Endometrium (tissue), 2 donors: ENCODE data around the gene RABEP1.
"Not testable (repeated sequence)": the region's sequence is repeated elsewhere in the genome, so short reads cannot be mapped to it uniquely, and the experiment has no call there.

ENCODE experiments used
- FAIRE-seq: peaks from 2 replicates; lab custom pipeline; 2012; peaks lifted over from hg19 to GRCh38; lab: Jason Lieb, UNC
- donor health status: control.
- donor health status: control.

The RABEP1 gene, protein sequence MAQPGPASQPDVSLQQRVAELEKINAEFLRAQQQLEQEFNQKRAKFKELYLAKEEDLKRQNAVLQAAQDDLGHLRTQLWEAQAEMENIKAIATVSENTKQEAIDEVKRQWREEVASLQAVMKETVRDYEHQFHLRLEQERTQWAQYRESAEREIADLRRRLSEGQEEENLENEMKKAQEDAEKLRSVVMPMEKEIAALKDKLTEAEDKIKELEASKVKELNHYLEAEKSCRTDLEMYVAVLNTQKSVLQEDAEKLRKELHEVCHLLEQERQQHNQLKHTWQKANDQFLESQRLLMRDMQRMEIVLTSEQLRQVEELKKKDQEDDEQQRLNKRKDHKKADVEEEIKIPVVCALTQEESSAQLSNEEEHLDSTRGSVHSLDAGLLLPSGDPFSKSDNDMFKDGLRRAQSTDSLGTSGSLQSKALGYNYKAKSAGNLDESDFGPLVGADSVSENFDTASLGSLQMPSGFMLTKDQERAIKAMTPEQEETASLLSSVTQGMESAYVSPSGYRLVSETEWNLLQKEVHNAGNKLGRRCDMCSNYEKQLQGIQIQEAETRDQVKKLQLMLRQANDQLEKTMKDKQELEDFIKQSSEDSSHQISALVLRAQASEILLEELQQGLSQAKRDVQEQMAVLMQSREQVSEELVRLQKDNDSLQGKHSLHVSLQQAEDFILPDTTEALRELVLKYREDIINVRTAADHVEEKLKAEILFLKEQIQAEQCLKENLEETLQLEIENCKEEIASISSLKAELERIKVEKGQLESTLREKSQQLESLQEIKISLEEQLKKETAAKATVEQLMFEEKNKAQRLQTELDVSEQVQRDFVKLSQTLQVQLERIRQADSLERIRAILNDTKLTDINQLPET

DNA sequence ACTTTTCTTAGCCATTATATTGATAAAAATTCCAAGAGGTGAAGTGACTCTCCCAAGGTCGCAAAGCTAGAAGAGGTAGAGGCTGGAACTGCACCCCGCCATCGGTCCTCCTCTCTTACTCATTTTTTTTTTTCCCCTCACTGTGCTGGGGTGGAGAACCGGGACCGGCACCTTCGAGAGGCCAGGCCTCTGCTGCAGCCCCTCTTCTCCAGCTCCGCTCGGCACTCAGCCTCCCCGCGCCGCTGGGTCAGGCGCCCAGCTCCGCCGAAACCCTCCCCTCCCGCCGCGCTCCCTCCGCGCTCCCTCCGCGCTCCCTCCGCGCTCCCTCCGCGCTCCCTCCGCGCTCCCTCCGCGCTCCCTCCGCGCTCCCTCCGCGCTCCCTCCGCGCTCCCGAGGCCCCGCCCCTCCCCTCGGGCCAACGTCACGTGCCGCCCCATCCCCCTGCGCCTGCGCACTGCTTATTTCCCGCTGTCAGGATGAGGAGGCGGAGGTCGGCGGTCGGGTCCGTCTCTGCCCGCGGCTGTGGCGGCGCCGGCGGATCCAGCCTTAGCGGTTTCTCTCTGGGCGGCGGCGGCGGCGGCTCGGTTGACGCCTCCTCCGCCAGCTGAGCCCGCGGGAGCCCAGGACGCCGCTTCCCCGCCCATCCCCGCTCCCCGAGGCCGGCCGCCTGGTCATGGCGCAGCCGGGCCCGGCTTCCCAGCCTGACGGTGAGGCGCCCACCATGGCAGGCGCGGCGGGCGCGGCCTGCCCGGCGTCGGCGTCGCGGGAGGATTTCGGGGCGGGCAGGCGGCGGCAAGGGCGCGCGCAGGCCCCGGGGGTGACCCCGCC, at the start of gene RABEP1:
Gene RABEP1 (plus strand): TSS at position 471 of the 828 bp plus-strand sequence. CDS start 203 bp downstream, at position 674.
- no peak for FAIRE-seq

DNA sequence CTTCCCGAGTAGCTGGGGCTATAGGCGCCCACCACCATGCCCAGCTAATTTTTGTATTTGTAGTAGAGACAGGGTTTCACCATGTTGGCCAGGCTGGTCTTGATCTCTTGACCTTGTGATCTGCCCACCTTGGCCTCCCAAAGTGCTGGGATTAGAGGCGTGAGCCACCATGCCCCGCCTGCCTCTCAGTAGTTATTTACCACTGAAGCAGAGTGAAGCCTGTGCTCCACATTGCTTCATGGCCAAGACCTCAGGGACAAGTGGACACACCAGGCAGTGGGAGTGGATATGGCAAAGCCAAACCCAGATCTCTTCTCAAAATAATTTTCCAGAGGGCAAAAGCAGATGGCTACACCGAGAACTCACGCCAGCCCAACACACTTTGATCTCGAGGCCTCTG, 48.6 kb upstream of the RABEP1 start:
- not testable (repeated sequence) for FAIRE-seq

DNA sequence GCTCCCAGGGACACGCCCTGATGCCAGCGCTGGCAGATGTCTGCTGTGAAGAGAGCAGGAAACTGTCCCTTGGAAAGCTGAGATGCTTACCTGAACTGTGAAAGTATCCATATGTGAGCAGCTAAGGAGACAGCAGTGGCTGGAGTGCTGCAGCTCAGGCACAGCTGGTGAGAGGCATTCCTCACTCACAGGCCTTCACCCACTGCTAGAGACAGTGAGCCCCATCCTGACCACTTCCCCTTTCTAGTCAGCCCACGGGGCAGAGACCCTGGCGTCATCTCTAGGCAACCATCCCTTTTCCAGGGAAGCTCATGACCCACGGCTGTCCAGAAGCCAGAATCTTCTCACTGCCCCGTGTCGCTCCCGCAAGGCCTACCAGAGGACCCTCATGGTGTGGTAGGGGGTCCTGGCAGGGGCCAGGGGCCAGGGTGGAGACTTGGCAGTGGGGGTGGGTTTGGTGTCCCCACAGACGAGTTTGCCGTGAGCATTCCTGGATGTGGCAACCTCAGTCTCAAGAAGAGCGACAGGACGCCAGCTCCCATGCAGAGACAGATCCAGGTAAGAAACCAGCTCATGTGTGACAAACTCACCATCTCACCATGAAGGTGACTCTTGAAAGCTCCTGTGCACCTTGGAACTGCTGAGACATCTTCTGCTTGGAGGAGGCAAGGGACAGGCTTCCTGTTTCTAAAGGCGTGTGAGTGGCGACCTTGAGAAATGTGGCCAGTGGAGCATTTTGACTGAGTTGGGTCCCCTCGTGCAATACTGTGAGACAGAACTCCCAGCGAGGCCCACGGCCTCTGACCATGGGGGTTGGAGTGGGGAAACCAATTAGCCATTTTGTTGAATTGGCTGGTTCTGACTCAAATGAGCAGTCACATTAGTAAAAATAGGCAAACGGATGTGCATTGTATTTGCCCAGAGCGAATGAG, 47.2 kb upstream of the RABEP1 start, which contains the start of gene SCIMP:
Gene SCIMP (minus strand): TSS at position 216 of the 932 bp plus-strand sequence. CDS start 105 bp downstream, at position 111.
- no peak for FAIRE-seq

DNA sequence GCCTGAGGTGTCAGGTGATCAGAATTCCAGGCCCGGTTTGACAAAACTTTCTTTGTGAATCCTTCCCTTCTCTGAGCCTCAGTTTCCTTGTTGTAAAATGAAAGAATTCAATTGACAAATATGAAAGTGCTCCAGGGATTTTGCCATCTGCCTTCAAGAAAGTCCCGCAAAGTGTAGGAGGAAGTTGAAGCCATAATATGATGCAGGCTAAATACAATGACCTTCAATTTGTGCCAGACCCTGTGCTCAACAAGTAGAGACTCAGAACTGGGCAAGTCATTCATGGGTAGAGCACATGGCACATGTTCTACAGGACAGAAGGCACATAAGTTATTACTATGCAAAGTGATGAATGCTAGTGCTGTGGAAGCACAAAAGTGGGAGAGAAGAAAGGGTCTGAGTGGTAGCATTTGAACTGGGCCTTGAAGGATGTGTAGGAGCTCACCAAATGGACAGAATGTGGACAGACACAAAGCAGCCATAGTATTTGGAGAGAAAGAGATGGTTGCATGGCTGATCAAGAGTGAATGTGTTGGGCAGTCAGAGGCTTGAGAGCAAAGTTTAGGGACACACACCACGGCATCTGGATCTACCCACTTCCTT, 45.0 kb upstream of the RABEP1 start:
- FAIRE-seq = no peak

DNA sequence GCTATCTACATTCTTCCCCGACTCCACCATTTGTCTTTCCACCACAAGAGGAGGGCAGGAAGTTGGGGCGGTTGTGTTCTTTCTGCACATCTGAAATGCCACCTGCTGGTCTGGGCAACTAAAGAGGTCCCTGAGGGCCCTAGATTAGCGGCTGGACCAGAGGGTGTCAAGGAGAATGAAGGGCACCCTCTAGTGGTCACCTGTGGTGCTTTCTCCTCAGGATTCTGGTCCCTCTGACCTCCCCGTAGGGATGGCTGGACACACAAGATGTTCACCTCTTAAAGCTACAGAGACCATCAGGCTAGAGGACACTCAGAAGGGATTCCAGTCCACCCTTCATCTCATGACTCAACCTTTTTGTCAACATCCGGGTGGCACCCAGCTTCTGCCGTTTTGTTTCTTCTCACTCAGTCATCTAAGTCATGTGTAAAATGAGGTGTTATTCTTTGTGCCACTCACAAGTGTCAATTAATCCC, 44.5 kb upstream of the RABEP1 start:
- FAIRE-seq = no peak

DNA sequence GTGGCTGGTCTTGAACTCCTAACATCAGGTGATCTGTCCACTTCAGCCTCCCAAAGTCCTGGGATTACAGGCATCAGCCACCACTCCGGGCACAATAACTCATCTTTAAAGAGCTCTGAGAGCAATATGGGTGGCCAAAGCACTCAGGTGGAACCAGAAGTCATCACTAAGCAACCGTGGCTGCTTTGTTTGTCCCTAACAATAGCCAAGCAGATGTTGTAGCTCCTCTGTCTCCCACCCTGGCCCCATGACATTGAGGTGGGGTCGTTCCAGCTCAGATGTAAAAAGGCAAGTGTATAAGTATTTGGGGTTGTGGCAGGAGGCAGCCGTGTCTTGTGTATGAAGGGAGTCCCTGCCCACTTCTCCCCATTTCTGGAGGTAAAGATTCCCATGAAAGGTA, 43.8 kb upstream of the RABEP1 start:
- no peak for FAIRE-seq

DNA sequence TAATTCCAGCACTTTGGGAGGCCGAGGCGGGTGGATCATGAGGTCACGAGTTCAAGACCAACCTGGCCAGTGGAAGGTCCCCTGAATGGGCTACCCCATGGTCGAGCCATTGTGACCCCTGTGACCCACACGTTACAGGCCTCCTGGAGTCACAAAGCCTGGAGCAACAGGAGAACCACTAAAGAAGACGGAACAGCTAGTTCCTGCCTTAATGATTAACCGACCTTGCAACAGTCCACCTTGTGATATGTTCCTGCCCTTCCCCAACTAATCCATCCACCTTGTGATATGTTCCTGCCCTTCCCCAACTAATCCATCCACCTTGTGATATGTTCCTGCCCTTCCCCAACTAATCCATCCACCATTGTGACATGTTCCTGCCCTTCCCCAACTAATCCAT, 42.3 kb upstream of the RABEP1 start:
- FAIRE-seq = not testable (repeated sequence)

DNA sequence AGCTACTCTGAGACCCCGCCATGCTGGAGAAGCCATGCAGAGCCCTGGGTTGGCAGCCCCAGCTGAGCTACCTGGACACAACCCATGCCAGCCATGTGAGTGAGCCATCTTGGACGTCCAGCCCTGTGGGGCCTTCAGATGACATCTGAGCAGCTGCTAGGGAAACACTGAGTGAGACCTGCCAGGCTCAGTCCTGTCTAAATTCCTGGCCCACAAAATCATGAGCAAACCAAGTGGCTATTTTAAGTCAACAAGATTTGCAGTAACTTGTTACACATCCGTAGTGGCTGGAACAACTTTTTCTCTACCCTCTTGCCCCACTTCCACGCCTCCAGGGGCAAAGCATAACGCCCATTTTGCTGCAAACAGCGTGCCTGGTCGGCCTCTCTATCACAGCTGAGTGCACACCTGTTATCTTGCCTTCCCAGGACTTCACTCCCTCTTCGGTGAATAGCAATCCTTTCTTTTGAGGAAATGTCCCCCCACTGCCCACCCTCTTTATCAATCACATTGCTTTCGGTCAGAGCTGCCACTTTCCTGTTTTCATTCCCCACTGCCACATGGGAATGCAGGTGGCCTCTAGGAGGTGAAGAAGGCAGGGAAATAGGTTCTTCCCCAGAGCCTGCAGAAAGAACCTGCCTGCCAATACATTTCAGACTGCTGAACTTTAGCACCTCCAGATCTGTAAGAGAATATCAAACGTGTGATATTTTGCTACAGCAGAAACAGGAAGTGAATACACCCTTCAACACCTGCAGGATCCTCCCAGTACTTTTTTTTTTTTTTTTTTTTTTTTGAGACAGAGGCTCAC, 40.0 kb upstream of the RABEP1 start:
- no peak for FAIRE-seq

DNA sequence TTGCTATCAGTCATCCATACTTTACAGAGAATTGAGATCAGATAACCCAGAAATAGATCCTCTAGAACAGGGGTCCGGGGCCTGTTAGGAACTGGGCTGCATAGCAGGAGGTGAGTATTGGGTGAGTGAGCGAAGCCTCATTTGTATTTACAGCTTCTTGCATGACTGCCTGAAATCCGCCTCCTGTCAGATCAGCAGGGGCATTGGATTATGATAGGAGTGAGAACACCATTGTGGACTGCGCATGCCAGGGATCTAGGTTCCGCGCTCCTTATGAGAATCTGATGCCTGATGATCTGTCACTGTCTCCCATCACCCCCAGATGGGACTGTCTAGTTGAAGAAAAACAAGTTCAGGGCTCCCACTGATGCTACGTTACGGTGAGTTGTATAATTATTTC, 34.5 kb upstream of the RABEP1 start:
- no peak for FAIRE-seq

DNA sequence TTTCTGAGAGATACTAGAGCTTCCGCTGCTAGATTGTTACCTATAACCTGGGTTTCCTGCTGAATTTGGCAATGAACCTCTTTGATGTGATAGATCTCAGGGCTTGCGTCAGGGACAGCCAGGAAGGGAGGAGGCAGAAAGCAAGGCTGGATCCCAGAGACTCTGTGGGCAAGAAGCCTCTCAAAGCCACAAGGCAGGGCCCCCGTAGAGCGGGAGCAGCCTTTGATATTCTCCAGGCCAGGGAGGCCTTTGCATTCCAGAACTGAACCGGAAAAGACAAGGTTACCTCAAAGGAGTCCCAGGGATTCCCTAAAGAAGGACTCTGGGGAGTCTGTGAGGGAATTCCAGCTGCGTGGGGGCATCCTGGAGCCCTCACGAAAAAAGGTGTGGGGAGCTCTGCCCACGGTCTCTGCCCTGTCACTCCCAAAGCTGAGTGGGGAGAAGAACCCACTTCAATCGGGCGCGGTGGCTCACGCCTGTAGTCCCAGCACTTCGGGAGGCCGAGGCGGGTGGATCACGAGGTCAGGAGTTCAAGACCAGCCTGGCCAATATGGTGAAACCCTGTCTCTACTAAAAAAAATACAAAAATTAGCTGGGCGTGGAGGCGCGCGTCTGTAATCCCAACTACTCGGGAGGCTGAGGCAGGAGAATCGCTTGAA, 33.1 kb upstream of the RABEP1 start:
- FAIRE-seq = no peak

DNA sequence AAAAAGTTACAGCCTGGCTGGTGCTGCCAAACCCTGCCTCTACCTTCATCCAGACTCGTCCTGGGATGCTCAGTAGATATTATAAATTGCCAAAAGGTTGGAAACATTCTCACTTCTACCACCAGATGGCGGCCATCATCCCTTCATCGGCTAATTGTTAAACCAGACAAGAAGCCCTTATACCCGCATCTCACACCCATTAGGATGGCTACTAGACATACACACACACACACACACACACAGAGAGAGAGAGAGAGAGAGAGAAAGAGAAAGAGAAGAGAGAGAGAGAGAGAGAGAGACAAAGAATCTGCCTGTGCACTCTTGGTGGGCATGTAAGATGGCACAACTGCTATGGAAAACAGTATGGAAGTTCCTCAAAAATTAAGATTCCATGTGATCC, 32.5 kb upstream of the RABEP1 start:
- peak; percentile 61 for FAIRE-seq

DNA sequence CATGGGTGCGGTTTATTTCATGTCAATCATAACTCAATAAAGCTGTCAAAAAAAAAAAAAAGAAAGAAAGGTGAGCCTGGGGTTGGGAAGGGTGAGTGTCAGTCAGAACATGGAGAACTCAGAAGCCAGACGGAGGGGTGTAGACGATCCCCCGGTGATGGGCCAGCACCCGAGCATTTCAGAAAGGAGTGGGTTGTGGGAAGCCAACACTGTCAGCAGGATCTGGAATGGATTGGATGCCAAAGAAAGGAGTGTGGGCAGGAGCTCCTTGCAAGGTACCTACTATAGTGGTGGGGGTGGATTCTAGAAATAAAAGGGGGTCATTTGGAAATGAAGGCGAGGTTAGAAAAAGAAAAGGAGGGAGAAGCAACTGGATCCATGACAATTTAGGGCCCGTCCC, 27.7 kb upstream of the RABEP1 start:
- no peak for FAIRE-seq

DNA sequence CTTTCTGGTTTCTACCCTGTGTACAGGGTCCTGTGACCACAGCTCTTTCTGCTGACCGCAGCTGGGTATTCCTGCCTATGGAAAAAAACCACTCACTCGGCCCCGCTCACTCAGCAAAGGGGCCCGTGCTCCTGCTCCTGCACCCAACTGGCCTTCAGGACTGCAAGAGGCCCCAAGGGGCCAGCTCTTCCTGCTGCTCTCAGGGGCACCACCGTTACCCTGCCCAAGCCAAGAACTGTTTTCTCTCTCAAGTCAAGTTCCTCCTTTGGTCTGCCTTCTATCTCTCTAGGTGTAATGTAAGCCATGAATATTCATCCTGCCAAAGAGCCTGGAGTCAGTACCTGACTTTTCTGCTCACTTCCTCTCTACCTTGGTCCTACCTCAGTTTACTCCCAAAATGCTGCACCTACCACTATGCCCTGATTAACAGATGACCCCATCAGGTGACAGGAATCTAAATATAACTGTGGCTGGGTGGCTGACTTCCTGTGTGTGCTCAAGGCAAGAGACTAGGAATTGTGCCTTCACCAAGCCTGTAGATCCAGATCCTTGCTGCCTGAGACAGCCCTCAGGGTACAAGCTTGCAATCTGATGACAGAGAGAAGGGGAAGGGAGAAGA, 27.1 kb upstream of the RABEP1 start:
- FAIRE-seq = no peak

DNA sequence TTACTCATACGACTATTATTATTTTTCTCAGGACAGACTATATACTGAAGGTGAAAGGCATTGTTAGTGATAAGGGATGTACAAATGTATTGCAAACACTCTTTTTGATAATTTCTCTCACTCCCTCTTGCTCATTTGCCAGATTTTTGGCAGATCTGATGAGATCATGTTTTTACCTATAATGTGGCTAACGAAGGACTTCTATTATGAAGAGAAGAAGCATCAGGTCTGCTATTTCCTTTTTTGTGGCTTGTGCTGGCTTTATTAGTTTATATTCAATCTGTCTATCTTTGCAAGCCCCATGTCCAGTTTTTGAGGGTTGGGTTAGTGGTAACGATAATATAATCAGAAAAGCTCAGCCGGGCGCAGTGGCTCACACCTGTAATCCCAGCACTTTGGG, 25.0 kb upstream of the RABEP1 start:
- FAIRE-seq = no peak

DNA sequence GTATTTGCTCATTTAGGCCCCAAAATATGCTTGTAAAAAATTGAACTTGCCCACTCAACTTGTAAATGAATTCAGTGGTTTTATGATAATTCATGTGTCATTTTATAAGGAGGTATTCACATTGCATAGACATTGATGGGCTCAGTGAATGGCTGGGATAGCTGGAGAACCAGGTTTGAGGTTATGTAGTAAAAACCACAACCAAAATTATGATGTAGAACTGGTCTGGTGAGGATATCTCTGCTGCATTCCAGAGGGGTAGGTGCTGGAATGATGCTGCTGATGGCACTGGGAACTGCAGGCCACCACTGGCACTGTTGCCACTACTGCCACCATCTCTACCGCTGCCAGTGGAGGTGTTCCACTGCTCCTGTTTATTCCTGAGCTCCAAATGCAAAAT, 21.5 kb upstream of the RABEP1 start:
- FAIRE-seq = no peak

DNA sequence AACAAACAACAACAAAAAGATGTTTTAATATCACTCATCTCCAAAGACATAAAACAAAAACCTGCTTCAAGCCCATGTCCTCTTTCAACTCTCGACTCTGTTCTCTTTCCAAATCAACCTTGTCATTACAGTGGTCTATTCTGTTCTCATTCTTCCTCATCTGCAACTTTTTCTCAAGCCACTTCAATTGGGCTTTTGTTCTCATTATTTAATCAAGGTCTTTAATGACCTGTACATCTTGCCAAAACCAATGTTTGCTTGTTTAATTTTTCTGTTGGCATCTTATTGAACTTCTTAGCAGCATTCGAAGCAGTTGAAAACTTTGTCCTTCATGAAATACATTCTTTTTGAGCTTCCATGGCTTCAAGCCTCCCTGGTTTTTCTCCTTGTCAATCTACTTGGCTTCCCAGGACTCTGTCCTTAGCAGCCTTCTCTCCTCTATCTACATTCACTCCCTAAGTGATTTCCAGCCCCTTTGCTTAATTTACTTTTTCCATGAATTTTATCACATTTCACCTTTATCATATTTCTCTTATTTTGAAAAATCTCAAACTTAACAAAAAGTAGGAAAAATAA, 19.6 kb upstream of the RABEP1 start:
- no peak for FAIRE-seq

DNA sequence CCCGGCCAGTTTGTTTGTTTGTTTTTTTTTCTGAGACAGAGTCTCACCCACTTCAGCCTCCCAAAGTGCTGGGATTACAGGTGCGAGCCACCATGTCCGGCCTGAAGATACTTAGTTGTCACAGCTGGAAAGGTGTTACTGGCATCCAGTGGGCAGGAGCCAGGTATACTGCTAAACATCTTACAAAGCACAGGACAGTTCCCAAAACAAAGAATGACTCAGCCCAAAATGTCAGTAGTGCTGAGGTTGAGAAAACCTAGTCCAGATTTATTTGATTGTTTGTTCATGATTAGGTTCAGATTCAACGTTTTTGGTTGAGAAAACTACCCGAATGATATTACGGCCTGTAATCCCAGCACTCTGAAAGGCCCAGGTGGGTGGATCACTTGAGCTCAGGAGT, 18.6 kb upstream of the RABEP1 start:
- no peak for FAIRE-seq

DNA sequence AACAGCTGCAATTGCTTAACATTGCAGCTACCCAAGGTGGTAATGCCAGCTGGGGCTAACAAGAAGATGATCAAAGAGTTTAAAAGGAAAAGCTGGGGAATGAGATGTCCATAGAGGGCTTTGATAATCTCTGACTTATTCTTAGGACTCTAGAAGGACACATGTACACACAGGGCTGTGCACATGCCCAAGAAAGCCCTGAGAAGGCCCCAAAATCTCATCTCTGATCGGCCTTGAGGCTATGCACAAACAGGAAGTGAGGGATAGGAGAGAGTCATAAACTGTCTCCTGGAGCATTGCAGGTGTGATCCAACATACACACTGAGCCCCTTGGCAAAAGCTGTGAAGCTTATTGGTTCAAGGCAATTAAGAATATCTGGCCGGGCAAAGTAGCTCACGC, 17.2 kb upstream of the RABEP1 start:
- FAIRE-seq = no peak
